GM21447 (cell line): ENCODE measurements around the gene GPSM1.

Source experiments
- ATAC-seq: cut with Tn5 transposase; IDR thresholded peaks from one replicate; pipeline ENCODE4 v1.9.1; 2021; ENCODE audit not compliant: unreplicated experiment

GPSM1 gene, protein sequence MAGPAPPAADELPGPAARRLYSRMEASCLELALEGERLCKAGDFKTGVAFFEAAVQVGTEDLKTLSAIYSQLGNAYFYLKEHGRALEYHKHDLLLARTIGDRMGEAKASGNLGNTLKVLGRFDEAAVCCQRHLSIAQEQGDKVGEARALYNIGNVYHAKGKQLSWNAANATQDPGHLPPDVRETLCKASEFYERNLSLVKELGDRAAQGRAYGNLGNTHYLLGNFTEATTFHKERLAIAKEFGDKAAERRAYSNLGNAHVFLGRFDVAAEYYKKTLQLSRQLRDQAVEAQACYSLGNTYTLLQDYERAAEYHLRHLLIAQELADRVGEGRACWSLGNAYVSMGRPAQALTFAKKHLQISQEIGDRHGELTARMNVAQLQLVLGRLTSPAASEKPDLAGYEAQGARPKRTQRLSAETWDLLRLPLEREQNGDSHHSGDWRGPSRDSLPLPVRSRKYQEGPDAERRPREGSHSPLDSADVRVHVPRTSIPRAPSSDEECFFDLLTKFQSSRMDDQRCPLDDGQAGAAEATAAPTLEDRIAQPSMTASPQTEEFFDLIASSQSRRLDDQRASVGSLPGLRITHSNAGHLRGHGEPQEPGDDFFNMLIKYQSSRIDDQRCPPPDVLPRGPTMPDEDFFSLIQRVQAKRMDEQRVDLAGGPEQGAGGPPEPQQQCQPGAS

DNA sequence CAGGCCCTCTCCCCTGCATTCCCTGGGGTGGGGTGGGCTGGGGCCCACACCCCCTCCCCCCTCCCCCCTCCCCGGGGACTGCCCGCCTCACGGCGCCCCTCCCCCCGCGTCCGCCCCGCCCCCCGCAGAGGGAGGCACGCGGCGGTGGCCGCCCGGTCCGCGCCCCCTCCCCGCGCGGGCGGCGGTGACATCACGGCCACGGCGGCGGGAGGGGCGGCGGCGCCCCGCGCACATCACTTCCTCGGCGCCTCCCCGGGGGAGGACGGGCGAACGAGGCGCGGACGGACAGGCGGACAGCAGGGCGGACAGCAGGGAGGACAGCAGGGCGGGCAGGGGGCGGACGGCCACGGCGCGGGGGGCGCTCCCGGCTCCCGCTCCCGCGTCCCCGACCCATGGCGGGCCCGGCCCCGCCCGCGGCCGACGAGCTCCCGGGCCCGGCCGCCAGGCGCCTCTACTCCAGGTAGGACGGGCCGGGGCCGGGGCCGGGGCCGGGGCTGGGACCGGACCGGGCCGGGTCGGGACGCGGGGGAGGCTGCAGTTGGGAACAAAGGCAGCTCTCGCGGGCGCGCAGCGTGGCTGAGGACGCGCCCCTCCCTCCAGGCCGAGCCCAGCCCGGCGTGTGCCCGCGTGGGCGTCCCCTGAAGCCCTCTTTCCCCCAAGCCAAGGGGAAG, at the start of gene GPSM1:
GPSM1 (plus strand) TSS at position 236 of the 671 bp plus-strand sequence; CDS start at position 393, 157 bp downstream.
- ATAC-seq: no peak

GRCh38 chr9:136277746-136278145, 49.6 kb upstream of the GPSM1 start:
- no peak for ATAC-seq

GRCh38 chr9:136278221-136278620, 49.1 kb upstream of the GPSM1 start:
- no peak for ATAC-seq

- ATAC-seq: no peak
These were observed 48.4 kb upstream of the GPSM1 start for GRCh38 chr9:136278894-136279293.

DNA sequence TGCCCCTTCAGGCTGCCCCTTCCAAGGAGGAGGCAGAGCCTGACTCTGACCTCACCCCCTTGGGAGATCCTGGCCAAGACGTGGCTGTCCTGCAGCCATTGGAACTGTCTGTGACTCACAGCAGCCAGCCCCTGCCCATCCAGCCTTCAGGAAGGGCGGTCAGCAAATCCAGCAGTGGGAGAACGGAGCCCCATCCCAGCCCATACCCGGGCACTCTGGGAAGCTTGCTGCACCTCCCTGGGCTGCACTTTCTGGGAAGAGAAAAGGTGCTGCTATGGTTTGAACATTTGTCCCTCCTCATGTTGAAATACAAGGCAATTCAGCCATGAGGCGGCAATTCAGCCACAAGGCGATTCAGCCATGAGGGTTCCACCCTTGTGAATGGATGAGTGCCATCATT, 47.9 kb upstream of the GPSM1 start:
- ATAC-seq: no peak

GRCh38 chr9:136280535-136281315, 46.6 kb upstream of the GPSM1 start:
- ATAC-seq: no peak

- no peak for ATAC-seq
These were observed 45.7 kb upstream of the GPSM1 start for GRCh38 chr9:136281421-136282271.

DNA sequence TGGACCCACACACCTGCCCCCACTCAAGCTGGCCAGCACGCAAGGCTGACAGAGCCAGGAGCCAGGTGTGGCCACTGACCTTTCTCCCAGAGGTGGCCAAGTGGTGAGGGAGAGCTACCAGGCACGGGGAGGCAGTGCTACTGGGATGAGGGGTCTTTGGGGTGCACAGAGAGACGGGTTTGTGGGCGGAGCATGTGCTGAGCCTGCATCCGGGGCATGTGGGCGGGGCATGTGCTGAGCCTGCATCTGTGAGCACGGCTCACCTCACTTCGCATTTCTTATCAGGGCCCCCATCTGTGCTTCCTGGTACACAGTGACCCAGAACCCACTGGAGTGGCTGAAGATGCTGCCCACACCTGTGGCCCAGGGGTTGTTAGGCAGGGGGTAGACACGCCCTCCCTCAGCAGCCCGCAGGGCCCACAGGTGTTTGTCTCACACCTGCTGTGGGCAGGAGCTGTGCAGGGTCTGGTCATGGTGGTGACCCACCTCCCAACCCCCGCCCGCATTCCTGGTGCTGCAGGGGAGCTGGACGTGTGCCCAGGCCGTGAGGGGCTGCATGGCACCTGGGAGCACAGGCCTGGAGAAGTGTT, 45.0 kb upstream of the GPSM1 start:
- ATAC-seq: no peak

GRCh38 chr9:136283291-136284235, 43.8 kb upstream of the GPSM1 start:
- ATAC-seq: peak; percentile 82

DNA sequence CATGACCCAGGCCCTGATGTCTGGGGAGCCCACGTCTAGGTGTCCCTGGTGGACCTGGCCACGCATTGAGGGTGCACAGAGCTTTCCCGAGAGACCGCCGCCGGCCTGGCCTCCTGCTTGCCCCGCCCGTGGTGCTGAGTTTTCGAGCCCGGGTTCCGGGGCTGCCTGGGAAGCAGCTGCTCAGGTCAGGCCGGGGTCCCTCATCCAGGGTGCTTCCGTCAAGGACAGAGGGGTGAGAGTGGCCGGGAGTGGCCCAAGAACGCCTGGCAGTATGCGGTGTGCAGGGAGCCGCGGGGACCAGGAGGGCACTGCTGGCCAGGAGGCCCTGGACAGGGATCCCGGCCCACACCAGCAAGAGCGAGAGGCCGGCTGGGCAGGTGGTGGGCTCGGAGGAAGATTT, 43.0 kb upstream of the GPSM1 start:
- no peak for ATAC-seq

DNA sequence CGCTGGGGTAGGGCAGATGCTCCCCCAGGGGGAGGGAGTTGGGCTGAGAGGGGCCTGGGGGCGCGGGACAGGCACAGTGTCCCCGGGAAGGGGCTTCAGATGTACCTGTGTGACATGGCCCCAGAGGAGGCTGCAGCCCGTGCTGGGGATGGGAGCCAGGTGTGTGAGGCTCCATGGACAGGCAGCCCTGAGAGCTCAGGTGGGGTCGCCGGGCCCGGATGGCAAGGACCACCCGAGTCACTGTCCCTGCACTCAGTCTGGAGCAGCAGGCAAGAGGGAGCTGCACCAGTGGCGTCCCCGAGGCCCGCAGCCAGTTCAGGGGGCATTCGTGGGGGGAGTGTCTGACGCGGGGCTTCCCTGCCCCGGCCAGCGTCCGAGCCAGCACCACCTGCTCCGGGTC, 42.4 kb upstream of the GPSM1 start:
- ATAC-seq: no peak

DNA sequence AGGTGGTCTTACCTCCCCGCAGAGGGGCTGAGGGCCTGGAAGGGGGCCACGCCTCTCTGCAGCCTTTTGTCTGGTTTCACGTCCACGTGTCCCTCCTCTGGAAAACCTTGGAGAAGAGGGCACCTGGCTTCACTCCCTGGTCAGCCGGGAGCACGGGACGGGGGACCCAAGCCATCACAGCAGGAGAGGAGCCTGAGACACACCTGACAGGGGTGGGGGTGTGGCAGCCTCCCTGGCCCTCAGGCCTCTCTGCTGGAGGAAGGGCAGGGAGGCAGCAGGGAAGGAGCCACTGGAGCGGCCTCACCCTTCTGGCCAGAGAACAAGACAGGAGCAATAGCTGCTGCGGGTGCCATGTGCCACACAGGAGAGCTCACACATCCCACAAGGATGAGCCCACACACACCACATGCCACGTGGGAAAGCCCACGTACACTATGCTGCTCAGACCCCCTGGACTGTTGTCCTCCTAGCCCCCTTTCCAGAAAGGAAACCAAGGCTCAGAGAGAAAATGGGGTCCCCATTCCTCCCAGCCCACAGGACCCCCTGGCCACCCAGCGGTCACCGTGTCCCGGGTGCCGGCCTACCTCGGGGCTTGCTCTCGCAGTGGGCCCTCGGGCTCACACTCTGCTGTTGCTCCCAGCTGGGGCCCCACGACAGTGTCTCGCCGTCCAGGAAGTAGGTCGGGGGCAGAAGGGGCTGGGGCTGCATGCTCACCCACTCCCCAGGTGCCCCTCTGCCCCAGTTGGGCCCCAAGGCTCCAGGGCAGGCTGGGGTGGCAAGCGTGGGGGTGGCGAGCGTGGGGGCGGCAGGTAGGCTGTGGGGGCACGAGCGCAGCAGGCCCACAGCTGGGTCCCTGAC, 41.6 kb upstream of the GPSM1 start:
- ATAC-seq: no peak

DNA sequence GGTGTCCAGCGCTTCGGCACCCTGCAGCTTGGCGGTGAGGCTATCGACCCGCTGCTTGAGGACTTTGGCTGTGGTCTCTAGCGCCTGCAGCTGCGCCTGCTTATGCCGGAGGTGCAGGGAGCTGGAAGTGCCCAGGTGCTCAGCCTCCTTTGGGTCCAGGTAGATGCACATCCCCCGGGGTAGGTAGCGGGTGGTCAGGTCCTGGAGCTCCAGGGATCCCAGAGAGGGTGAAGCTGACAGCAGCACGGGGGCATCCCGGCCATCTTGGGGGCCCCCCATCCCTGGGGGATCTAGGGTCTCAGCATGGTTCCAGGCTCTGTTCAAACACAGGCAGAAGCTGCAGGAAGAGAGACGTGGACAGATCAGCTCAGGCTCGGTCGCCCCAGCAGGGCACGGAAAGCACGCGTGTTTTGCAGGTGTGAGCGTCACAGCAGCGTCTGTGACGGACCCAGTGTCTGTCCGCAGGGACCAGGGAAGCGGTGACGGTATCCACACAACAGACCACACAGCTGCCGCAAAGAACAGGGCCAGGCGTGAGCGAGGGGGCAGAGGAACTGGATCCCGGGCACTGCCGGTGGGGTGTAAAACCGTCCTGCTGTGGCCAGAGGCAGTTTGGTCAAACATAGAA, 40.9 kb upstream of the GPSM1 start:
- ATAC-seq: no peak

- no peak for ATAC-seq
These were observed 40.4 kb upstream of the GPSM1 start for GRCh38 chr9:136286987-136287379.

GRCh38 chr9:136287960-136288753, 39.2 kb upstream of the GPSM1 start:
- no peak for ATAC-seq

DNA sequence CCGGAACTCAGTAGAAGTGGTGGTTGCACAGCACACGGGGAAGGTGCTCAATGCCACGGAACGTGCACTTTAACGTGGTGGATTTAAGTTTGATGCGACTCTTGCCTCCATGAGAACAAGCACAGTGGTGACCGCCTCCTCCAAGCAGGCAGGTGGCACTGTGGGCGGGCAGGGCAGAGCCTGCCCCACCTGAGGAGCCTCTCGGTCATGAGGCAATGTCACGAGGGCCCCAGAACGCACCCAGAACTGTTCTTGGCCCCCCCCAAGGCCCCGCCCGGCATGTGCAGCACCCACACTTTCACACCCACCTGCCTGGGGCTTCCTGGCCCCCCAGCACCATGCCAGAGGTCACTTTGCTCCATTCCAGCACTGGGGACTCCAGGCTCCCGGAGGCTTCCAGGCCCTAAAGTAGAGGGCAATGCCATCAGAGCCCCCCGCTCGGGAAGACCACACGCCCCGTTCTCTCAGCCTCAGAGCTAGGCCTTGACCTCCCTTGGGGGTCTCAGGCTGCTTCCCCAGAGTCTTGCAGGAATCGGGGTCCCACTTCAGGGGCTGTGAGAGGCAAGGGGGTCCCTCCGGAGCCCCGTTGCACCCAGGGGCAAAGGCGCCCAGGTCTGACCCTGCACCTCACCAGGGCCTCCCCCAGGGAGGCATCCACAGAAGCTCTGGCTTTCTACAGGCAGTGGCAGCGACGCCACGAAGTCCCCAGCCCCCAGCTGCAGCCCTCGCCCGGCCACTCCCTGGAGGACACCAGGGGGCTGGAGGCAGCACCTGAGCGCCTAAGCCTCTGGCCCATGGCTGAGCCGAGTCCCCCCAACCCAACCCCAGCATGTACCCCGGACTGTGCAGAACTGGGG, 37.5 kb upstream of the GPSM1 start:
- no peak for ATAC-seq
